GM19372 (cell line): ENCODE results near the gene PILRA.

Experiments used
- ATAC-seq: cut with Tn5 transposase; IDR thresholded peaks from one replicate; pipeline ENCODE4 v1.9.1; 2021; ENCODE audit warnings: mild to moderate bottlenecking, low read depth, moderate library complexity; ENCODE audit not compliant: unreplicated experiment

The PILRA gene

DNA sequence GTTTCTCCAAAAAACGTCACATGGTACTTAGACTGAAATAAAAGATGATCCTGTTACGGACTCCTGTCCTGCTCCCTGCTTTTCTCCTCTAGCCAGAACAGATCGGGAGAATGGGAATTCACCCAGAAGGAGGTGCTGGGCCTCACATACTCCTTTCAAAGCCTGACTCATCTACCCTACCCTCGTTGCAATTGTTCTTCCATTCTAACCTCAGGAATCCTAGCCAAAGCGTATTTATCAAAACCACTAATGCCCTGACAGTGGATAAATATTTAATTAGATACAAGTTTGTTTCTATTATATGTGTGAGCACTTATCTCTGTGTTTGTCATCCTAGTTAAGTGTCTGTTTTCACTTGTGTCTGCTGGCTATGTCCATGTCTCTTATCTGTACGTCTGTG lies 33.5 kb downstream of the PILRA start:
- ATAC-seq = no peak

DNA sequence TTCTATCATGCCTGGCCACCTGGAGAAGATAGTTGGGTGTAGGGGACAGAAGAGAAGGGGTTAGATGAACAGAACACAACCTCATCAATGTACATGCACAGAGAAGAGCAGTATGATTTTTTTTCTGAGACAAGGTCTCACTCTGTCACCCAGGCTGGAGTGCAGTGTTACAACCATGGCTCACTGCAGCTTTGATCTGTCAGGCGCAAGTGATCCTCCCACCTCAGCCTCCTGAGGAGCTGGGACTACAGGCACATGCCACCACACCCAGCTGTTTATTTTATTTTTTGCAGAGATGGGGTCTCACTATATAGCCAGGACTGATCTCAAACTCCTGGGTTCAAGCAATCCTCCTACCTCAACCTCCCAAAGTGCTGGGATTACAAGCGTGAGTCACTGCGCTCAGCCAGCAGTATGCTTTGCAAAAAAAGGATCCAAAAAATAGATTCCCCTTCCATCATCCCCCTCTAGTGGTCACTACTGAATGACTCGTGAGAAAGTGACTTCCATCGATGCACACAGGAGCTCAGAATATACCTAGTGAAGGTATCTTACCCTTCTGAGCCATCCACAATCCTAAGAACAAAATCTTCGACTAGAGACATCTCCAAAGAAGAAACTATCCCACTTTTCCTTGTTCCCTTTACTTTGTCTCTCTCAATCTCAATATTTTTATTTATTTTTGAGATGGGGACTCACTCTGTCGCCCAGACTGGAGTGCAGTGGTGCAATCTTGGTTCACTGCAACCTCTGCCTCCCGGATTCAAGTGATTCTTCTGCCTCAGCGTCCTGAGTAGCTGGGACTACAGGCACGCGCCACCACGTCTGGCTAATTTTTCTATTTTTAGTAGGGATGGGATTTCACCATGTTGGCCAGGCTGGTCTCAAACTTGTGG lies 34.2 kb downstream of the PILRA start:
- no peak for ATAC-seq

DNA sequence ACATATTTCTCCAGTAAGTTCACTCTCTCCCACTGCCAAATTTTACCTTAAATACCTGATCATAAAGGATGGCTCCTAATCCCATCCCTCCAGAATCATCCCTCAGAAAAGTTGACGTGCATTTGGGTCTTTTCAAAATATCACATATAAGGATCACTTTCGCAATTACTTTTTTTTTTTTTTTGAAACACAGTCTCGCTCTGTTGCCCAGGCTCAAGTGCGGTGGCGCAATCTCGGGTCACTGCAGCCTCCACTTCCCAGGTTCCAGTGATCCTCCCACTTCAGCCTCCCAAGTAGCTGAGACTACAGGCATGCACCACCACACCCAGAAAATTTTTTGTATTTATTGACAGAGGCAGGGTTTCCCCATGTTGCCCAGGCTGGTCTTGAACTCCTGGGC lies 37.8 kb downstream of the PILRA start:
- ATAC-seq = no peak

DNA sequence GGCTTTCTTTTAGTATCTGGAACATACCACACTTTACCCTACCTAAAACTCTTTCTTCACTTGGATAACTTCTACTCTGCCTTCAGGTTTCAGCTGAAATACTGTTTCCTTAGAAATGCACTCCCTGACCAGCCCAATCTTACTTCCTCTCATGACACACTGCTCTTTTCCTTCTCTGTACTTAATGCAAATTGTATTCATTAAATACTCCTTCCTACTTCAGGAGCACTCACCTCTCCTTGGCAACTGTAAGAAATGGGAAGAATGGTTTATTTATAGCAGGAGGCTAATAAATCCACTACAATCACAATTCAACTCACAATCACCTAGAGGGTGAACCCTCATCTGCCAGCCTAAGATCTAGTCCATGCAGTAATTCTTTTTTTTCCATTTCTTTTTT lies 40.1 kb downstream of the PILRA start:
- ATAC-seq = no peak

DNA sequence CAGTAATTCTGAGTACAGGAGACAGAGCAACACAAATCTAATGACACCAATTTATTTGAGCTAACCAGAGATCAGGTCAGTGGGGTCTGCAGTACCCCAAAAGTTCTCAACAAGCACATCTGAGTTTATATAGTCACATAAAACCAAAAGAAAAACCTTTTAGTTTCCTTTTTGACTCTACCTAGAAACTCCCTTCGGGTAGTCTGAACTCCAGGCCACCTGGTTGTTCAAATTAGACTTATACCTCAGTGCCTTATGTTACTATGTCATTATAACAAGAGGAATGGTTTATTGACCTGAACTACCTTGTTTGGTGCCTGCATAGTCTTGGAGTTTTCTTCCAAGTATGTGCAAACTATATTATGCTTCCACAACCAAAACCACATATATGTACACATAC lies 40.6 kb downstream of the PILRA start:
- ATAC-seq = no peak

DNA sequence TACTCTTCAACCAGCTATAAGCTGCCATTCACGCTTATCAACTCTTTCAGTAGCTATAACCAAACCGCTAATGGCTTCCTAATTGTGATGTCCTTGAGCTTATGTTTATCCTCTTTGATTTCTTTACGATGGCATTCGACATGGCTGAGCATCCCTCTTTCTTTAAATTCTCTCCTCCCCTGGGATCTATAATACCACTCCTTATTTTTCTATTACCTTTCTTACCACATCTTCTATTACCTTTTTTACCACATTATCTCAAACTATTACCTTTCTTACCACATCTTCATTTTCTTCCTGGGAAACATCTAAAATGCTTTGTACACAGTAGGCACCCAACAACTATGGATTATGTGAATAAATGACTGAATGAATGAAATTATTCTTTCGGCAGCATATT lies 42.2 kb downstream of the PILRA start:
- no peak for ATAC-seq

DNA sequence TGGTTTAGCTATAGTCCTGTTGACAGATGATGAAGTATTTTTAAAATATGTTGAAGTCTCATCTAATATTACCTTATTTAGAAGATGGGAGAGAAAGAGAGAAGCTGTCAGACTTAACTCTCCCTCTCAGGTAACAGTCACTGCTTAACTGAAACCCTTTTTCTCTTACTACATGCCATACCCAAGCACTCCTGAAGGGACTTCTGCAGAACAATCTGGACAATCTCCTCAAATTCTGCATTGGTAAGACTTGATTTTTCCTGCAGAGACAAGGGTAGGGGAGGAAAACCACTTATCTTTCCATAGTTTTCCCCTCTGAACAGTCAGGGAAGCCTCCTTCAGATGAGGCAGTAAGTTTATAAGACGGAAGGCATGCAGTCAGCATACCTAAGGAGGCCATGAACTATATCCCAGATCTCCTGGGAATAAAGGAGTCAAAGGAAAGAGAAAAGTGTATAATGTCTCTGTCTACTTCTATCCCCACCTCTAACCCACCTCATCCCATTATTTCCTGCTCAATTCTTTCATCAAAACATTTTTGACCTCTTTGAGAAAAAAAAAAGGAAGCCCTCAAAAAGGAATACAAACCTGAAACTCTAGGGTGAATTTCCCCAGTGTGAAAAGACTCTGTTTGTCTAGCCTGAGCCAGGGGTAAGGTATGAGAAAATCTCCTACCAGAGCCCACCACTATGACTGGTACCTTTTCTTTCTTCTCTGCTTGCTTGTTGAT lies 45.8 kb downstream of the PILRA start:
- no peak for ATAC-seq

DNA sequence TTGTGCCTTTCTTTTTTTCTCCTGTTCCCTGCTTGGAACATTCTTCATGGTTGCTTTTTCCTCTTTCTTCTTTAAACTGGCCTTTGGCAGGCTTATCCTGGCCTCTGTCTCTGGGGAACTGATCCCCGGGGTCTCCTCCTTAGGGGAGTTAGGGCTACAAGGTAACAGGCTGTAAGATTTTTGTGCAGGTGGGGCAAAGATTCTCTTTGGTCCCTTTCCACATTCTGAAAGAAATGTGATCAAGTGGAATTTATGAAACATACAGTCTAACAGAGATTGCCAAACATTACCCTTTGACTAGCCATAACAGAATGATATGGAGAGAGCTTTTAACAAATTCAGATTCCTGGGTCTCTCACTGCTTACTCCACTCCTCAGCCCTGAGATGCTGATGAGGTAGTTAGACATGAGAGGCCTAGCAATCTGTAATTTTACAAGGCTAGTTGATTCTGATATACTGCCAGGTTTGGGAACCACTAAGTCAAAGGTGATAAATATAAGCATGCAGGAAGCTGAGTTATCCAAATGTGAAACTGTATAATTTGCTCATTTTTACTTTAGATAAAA lies 46.5 kb downstream of the PILRA start:
- no peak for ATAC-seq

DNA sequence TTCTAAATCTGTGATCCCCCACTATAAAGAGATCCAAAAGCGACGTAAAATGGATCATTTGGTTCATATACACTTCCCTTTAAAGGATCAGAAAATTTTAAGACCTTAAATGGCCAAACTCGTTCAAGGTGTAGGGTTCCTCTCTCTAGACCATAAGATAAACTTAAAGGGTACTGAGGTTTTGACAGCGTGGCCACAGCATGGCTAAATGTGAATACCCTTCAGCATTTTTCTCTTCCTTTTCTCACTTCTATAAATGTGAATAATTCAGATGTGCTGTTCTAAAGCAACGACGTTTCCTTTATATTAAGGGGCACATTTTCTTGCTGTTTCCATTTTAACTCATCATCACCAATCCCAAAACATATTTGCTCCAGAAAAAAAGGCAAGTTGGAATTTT lies 50.0 kb downstream of the PILRA start:
- no peak for ATAC-seq

DNA sequence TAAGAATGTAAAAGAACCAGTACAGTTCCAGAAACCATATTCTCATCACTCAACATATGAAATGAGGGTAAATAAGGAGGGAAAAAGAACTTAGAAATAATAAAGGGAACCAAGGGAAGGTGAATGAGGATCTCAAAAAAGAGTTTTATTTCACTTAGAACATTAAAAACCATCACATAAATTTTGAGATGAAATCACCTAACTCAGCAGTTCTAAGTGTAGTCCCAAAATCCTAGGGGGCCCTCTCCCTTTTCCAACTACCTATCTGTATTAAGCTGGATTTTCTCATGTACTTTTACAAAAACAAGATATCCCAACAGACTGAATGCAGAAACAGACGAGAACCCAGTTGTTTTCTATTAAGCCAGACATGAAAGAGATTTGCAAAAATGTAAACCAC lies 52.1 kb downstream of the PILRA start:
- ATAC-seq = no peak

DNA sequence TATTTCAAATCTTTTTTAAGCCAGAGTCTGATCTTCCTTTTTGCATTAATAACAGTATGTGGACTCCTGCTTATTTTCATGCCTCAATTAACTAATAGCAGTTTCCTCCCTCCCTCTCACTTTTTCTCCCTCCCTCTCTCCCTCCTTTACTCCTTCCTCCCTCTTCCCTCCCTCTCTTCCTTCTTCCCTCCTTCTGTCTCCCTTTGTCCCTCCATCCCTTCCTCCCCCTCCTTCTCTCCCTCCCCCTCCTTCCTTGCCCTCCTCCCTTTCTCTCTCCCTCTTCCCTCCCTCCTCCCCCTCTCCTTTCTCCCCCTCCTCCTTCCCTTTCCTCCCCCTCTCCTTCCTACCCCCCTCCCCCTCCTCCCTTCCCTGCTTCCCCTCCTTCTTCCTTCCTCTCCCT lies 53.2 kb downstream of the PILRA start:
- no peak for ATAC-seq

DNA sequence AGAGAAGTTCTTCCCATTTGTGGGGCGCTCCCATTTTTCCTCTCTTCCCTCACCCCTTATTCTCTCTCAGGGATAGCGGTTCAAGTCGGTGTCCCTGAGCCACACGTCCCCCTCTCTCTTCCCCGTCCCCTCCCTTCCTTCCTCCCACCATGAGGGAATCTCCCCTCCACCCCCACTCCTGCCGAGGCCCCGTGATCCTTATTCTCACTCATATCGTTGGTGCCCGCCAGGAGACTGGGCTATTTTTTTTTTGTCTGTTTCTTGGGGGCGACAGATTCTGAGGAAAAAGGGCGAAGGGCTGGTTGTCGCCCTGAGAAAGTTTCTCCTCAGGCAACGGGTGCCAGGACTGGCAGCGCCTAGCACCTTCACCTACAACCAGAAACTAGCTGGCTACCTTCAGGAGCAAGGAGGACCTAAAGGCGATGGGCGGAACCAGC lies 54.5 kb downstream of the PILRA start:
- ATAC-seq = no peak

DNA sequence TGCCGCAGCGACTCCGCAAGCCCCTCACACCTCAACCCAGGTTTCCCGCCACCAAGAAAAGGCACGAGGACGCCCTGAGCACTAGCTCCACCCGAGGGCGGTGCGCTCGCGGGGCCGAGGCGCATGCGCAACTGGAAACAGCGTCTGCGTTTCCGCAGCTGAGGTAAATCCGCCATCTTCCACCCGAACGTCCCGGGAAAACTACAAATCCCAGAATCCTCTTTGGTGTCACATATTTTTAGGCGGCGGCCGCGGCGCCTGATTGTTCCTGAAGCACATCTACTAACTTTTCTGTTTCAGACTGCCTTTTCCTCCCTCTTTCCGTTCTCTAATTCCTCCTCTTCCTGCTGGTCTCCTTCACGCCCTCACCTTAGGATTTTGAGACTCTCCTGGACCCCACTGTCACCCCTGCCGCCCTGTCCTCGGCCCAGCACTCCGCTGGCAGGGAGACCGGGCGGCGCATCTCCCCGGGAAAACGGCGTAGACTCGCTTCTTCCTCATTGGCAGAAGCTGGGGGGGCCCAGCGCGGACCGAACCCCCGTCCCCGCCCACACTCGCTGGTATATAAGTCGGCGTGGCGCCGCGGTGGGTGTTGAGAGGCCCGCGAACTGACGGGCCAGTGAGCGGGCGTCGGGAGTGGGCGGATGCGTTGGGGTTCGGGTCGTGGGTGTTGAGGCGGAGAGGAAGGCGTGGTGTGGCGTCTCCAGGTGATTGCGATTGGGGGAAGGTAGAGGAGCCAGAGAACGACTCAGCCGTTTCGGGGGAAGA lies 55.1 kb downstream of the PILRA start, which contains the start of gene ZCWPW1:
Gene ZCWPW1 (minus strand): TSS at position 505 of the 768 bp plus-strand sequence. CDS start 8,054 bp downstream, outside the sequence.
- peak; percentile 35 for ATAC-seq

DNA sequence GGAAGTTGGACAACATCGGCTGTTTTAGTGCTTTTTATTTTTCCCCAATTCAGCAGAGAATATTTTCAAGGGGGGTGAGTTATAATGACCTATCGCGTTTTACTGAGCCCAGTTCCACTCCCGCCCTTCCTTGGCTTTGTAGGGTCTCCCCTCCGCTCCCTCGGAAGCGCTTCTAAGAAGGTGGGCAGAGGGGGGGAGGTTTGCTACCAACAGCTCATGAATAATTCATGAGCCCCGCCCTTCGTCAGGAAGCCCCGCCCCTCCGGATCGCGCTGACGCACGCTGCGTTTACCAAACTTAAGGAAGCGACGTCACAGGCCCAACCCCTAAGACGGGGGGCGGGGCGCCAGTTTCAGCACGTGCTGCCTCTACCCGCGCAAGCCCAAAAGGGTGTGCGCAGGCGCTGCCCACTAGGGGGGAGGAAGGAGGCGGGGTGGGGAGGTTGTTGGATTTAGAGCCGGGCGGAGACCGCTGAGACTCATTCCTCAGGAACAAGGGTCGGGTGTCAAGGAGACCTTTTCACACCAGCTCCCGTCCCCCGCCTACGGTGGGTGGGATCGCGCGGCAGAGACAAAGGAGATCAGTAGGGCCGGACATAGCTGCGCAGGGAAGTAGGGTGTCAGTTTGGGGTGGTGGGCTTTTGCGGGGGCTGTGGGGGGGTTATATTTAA lies 55.8 kb downstream of the PILRA start:
- ATAC-seq = peak; percentile 45

DNA sequence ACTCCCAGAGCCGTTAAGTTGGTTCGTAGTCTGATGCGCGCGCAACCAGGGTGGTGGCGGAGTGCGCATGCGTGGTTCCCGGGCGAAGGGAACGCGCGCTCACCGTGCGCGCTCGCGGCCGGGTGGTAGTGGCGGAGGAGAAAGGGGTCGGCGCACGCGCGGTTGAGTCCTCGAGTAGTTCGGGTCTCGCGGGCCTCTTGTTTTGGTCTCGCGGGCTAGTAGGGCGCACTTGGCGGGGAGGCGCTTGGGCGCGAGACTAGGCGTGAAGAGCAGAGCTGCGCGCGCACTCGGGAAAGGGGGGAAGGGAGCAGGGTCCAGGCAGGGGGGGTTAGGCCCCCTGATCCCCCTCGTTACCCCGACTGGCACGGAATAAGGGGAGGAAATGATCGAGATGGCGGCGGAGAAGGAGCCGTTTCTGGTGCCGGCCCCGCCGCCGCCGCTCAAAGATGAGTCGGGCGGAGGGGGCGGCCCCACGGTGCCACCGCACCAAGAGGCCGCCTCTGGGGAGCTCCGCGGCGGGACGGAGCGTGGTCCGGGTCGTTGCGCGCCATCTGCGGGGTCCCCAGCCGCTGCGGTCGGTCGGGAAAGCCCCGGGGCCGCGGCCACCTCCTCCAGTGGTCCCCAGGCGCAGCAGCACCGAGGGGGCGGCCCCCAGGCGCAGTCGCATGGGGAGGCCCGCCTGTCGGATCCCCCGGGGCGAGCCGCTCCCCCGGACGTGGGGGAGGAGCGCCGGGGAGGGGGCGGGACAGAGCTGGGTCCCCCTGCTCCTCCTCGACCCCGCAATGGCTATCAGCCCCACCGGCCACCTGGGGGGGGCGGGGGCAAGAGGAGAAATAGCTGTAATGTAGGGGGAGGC lies 56.6 kb downstream of the PILRA start, which contains the start of gene MEPCE:
Gene MEPCE (plus strand): TSS at position 195 of the 856 bp plus-strand sequence. CDS start 188 bp downstream, at position 383.
- peak; percentile 40 for ATAC-seq

DNA sequence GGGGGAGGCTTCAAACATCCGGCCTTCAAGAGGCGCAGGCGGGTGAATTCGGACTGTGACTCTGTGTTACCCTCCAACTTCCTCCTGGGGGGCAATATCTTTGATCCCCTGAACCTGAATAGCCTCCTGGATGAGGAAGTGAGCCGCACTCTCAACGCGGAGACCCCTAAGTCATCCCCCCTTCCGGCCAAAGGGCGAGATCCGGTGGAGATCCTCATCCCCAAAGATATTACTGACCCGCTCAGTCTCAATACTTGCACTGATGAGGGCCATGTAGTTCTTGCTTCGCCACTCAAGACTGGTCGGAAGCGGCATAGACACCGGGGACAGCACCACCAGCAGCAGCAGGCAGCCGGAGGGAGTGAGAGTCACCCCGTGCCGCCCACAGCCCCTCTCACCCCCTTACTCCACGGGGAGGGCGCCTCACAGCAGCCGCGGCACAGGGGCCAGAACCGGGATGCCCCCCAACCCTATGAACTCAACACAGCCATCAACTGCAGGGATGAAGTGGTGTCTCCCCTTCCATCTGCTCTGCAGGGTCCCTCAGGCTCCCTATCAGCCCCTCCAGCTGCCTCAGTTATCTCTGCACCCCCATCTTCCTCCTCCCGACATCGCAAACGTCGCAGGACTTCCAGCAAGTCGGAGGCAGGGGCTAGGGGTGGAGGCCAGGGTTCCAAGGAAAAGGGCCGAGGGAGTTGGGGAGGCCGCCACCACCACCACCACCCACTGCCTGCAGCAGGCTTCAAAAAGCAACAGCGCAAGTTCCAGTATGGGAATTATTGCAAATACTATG lies 57.4 kb downstream of the PILRA start:
- ATAC-seq = no peak

DNA sequence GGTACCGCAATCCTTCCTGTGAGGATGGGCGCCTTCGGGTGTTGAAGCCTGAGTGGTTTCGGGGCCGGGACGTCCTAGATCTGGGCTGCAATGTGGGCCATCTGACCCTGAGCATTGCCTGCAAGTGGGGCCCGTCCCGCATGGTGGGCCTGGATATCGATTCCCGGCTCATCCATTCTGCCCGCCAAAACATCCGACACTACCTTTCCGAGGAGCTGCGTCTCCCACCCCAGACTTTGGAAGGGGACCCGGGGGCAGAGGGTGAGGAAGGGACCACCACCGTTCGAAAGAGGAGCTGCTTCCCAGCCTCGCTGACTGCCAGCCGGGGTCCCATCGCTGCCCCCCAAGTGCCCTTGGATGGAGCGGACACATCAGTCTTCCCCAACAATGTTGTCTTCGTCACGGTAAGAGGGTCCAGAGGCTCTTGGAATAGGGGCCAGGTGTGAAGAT lies 58.0 kb downstream of the PILRA start:
- no peak for ATAC-seq

DNA sequence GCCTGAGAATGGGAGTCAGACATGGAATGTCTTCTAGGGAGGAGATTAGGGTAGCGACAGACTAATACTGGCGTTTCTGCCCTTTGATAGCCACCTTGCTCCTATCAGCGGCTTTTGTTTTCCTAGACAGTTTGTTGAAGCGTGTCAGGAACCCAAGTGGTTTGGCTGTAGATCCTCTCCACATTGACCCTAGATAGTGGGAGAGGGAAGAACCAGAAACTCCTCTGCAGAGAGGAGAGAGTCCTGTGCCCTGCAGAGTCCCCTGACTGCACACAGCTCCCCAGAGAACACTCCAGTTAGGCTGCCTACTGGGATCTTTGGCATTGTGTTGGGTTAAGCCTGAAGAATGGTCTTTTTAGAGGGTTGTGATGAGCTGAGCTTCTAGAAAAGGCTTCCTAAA lies 58.8 kb downstream of the PILRA start:
- ATAC-seq = no peak
